ENCODE data around the gene MSI2.

Gene MSI2

GRCh38 chr17:57633236-57633635, 376.9 kb downstream of the MSI2 start:
- Histone ChIP-seq H3F3A (ENCODE audit: insufficient read depth, low read length) (no peaks in the 10 kb centered on the region), H3K27me3 (ENCODE audit: insufficient read depth, low read length) (no peaks in the 10 kb centered on the region), H3K27ac (ENCODE audit: low read depth, low read length, poor library complexity, severe bottlenecking) (no peak overlapping the region), H2AFZ (ENCODE audit: low read length) (no peak overlapping the region), H3K4me2 (ENCODE audit: low read length) (no peak overlapping the region), H3K36me3 (ENCODE audit: insufficient read depth, low read length) (peaks cover 75% of the 10 kb centered on the region), H3K9ac (ENCODE audit: low read length) (no peak overlapping the region), H3K4me3 (ENCODE audit: low read depth, low read length, poor library complexity, severe bottlenecking) (no peak overlapping the region), H3K9me2 (ENCODE audit: low read depth, low read length) (no peaks in the 10 kb centered on the region), H4K20me1 (ENCODE audit: insufficient read depth, low read length) (no peaks in the 10 kb centered on the region), H3K9me3 (ENCODE audit: low read length) (no peaks in the 10 kb centered on the region), H3K79me2 (ENCODE audit: insufficient read depth, low read length) (no peaks in the 10 kb centered on the region), H3K4me1 (ENCODE audit: insufficient read depth, low read length, severe bottlenecking) (peaks cover 44% of the 10 kb centered on the region)
- TF ChIP-seq CTCF (IDR thresholded peaks at IDR 0.05; ENCODE audit: low read length) (no peak), EZH2 (IDR thresholded peaks at IDR 0.05; ENCODE audit: borderline replicate concordance, low read length) (no peak)

- no peak for TF ChIP-seq EZH2 (IDR thresholded peaks at IDR 0.05; ENCODE audit: borderline replicate concordance, low read length)
- no peak for TF ChIP-seq CTCF (IDR thresholded peaks at IDR 0.05; ENCODE audit: low read length)
- Histone ChIP-seq H4K20me1 (ENCODE audit: insufficient read depth, low read length) (no peaks in the 10 kb centered on the region), H3K9me3 (ENCODE audit: low read length) (no peaks in the 10 kb centered on the region), H3K36me3 (ENCODE audit: insufficient read depth, low read length) (peaks cover 83% of the 10 kb centered on the region), H3K4me2 (ENCODE audit: low read length) (no peak overlapping the region), H3K79me2 (ENCODE audit: insufficient read depth, low read length) (no peaks in the 10 kb centered on the region), H3K4me3 (ENCODE audit: low read depth, low read length, poor library complexity, severe bottlenecking) (no peak overlapping the region), H3K27me3 (ENCODE audit: insufficient read depth, low read length) (no peaks in the 10 kb centered on the region), H3K9me2 (ENCODE audit: low read depth, low read length) (no peaks in the 10 kb centered on the region), H3F3A (ENCODE audit: insufficient read depth, low read length) (no peaks in the 10 kb centered on the region), H3K27ac (ENCODE audit: low read depth, low read length, poor library complexity, severe bottlenecking) (peak overlapping the region; percentile 75), H2AFZ (ENCODE audit: low read length) (no peak overlapping the region), H3K9ac (ENCODE audit: low read length) (no peak overlapping the region; the same call in 1 of the 2 replicates), H3K4me1 (ENCODE audit: insufficient read depth, low read length, severe bottlenecking) (peaks cover 31% of the 10 kb centered on the region)
Observed at GRCh38 chr17:57634713-57635465, 378.6 kb downstream of the MSI2 start.

- Histone ChIP-seq H4K20me1 (ENCODE audit: insufficient read depth, low read length) (no peaks in the 10 kb centered on the region), H3K9me2 (ENCODE audit: low read depth, low read length) (no peaks in the 10 kb centered on the region), H3K9me3 (ENCODE audit: low read length) (no peaks in the 10 kb centered on the region), H3K36me3 (ENCODE audit: insufficient read depth, low read length) (peaks cover 81% of the 10 kb centered on the region), H3K4me3 (ENCODE audit: low read depth, low read length, poor library complexity, severe bottlenecking) (no peak overlapping the region), H3K79me2 (ENCODE audit: insufficient read depth, low read length) (no peaks in the 10 kb centered on the region), H2AFZ (ENCODE audit: low read length) (no peak overlapping the region), H3F3A (ENCODE audit: insufficient read depth, low read length) (no peaks in the 10 kb centered on the region), H3K4me2 (ENCODE audit: low read length) (peak overlapping the region; percentile 31; the same call in 1 of the 2 replicates), H3K4me1 (ENCODE audit: insufficient read depth, low read length, severe bottlenecking) (peaks cover 31% of the 10 kb centered on the region), H3K27ac (ENCODE audit: low read depth, low read length, poor library complexity, severe bottlenecking) (peak overlapping the region; percentile 75), H3K9ac (ENCODE audit: low read length) (peak overlapping the region; percentile 2; the same call in 1 of the 2 replicates), H3K27me3 (ENCODE audit: insufficient read depth, low read length) (no peaks in the 10 kb centered on the region)
- TF ChIP-seq CTCF (IDR thresholded peaks at IDR 0.05; ENCODE audit: low read length) (no peak), EZH2 (IDR thresholded peaks at IDR 0.05; ENCODE audit: borderline replicate concordance, low read length) (no peak)
Observed at GRCh38 chr17:57636274-57636673, 380.0 kb downstream of the MSI2 start.
